HUES64 (cell line): ENCODE results near the gene FAM78A.
"Not testable (repeated sequence)": the region's sequence is repeated elsewhere in the genome, so short reads cannot be mapped to it uniquely, and the experiment has no call there.

Experiments
- H3K27ac ChIP-seq: 2 replicates; pipeline ENCODE4 v1.7.0; 2013; ENCODE audit warnings: low read depth, low read length, inconsistent platforms
- H3K27me3 ChIP-seq: 2 replicates; pipeline ENCODE4 v1.6.1; 2013; ENCODE audit warnings: mild to moderate bottlenecking, low read length; ENCODE audit not compliant: insufficient read depth
- H3K36me3 ChIP-seq: 2 replicates; pipeline ENCODE4 v1.6.1; 2013; ENCODE audit warnings: mild to moderate bottlenecking, low read length; ENCODE audit not compliant: insufficient read depth
- H3K4me1 ChIP-seq: 2 replicates; pipeline ENCODE4 v1.6.1; 2013; ENCODE audit warnings: mild to moderate bottlenecking, low read length, moderate library complexity; ENCODE audit not compliant: insufficient read depth
- H3K4me3 ChIP-seq: 2 replicates; pipeline ENCODE4 v1.5.1; 2013; ENCODE audit warnings: mild to moderate bottlenecking, low read length, moderate library complexity
- H3K9ac ChIP-seq: 2 replicates; pipeline ENCODE4 v1.6.1; 2013; ENCODE audit warnings: mild to moderate bottlenecking, low read depth, low read length
- H3K9me3 ChIP-seq: 2 replicates; pipeline ENCODE4 v1.6.1; 2013; ENCODE audit warnings: low read depth, low read length; ENCODE audit not compliant: insufficient read depth
- WGBS: fragments of 150-250, 120-280 bp; methylation state at CpG from one replicate; pipeline ENCODE4 v1.1.7; 2013; ENCODE audit warnings: missing lambda C conversion rate; 5-methylcytosine and 5-hydroxymethylcytosine counted together

Gene FAM78A

GRCh38 chr9:131258698-131259431 is 17.4 kb downstream of the FAM78A start:
- H3K9ac ChIP-seq = no peak overlapping the region
- no peaks in the 10 kb centered on the region for H3K27me3 ChIP-seq
- H3K4me1 ChIP-seq = peaks cover 4% of the 10 kb centered on the region; the same call in 1 of the 2 replicates
- no peaks in the 10 kb centered on the region for H3K9me3 ChIP-seq
- 90% methylated on average over 25 of the region's 25 CpGs for WGBS
- no peak overlapping the region for H3K27ac ChIP-seq
- H3K36me3 ChIP-seq = no peaks in the 10 kb centered on the region
- no peak overlapping the region for H3K4me3 ChIP-seq

GRCh38 chr9:131258186-131258585 is 18.1 kb downstream of the FAM78A start:
- no peak overlapping the region for H3K4me3 ChIP-seq
- H3K4me1 ChIP-seq = peaks cover 4% of the 10 kb centered on the region; the same call in 1 of the 2 replicates
- no peaks in the 10 kb centered on the region for H3K36me3 ChIP-seq
- 89% methylated on average over 15 of the region's 15 CpGs for WGBS
- H3K9ac ChIP-seq = no peak overlapping the region
- no peaks in the 10 kb centered on the region for H3K27me3 ChIP-seq
- H3K27ac ChIP-seq = no peak overlapping the region
- no peaks in the 10 kb centered on the region for H3K9me3 ChIP-seq

- H3K36me3 ChIP-seq = no peaks in the 10 kb centered on the region
- H3K9me3 ChIP-seq = no peaks in the 10 kb centered on the region
- no peaks in the 10 kb centered on the region for H3K27me3 ChIP-seq
- no peak overlapping the region for H3K9ac ChIP-seq
- H3K4me1 ChIP-seq = peaks cover 4% of the 10 kb centered on the region; the same call in 1 of the 2 replicates
- WGBS = 92% methylated on average over 15 of the region's 15 CpGs
- H3K4me3 ChIP-seq = no peak overlapping the region
- H3K27ac ChIP-seq = no peak overlapping the region
Measured at GRCh38 chr9:131257266-131258025, 18.9 kb downstream of the FAM78A start.

DNA sequence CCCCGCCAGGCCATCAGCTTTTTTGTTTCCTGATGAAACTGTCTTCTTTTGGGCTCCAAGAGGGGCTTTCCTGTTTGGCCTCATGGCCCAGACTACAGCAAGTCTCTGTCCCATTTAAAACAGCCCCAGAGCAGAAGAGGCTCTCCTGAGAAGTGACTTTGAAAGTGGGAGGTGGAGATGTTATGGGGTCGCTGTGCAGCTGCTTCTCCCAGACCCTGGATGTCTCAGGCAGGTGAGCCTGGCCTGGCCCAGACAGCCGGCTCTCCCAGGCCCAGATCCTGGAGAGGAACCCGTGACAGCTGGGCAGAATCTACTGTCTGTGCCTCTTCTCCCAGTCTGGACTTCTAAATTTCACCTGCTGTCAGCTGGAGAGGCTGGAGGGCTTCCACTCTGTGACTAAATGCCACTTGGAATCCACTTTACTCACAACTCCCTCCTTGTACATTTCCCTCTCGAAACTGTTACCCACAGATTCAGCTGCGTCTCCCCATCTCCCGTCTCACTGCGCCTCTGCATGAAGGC is 20.6 kb downstream of the FAM78A start:
- Histone ChIP-seq H3K4me1 (peaks cover 4% of the 10 kb centered on the region; the same call in 1 of the 2 replicates), H3K4me3 (no peak overlapping the region), H3K27me3 (no peaks in the 10 kb centered on the region), H3K27ac (no peak overlapping the region), H3K9ac (no peak overlapping the region), H3K36me3 (no peaks in the 10 kb centered on the region), H3K9me3 (no peaks in the 10 kb centered on the region)
- WGBS = 92% methylated on average over 8 of the region's 8 CpGs

DNA sequence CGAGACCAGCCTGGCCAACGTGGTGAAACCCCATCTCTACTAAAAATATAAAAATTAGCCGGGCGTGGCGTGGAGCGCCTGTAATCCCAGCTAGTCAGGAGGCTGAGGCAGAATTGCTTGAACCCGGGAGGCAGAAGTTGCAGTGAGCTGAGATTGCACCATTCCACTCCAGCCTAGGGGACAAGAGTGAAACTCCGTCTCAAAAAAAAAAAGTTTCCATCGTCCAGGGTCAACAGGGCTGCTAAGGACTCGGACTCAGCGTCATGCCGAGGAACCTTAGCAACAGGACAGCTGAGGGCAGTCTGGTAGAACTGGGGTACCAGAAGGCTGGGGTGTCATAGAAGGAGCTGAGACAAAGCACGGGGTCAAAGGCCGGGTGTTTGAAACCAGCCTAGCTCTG is 21.7 kb downstream of the FAM78A start:
- H3K4me3 ChIP-seq = no peak overlapping the region
- no peaks in the 10 kb centered on the region for H3K9me3 ChIP-seq
- no peaks in the 10 kb centered on the region for H3K36me3 ChIP-seq
- 96% methylated on average over 14 of the region's 14 CpGs for WGBS
- no peaks in the 10 kb centered on the region for H3K27me3 ChIP-seq
- no peak overlapping the region for H3K27ac ChIP-seq
- no peaks in the 10 kb centered on the region for H3K4me1 ChIP-seq
- H3K9ac ChIP-seq = no peak overlapping the region

DNA sequence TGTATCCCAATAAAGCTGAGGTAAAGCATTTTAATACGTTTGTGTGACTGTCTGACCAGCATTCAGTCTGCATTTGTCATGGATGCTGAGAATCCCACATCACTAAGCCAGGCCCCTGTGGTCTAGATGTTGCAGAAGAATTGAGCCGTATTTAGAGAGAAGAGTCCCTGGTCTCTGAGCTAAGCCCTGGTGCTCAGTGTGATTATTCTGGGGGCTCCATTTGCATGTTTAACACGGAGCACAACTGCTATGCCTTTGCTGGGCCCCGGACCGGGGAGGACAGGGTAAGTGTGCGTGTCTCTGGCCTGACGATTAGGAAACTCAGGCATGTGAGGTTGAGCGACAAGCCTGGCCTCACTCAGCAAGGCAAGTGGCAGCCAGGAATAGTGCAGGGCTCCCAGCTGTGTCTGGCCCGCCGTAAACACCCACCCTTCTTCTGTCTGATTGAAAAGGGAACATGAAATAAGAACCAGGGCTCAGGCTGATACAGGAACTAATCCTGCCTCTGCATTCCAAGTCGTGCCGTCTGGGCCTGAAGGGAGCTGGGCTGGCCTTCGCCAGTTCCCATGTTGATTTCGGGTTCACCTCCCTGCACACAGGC is 22.3 kb downstream of the FAM78A start:
- no peaks in the 10 kb centered on the region for H3K27me3 ChIP-seq
- no peaks in the 10 kb centered on the region for H3K36me3 ChIP-seq
- no peaks in the 10 kb centered on the region for H3K9me3 ChIP-seq
- no peak overlapping the region for H3K4me3 ChIP-seq
- H3K4me1 ChIP-seq = no peaks in the 10 kb centered on the region
- WGBS = 79% methylated on average over 14 of the region's 14 CpGs
- H3K9ac ChIP-seq = no peak overlapping the region
- no peak overlapping the region for H3K27ac ChIP-seq

DNA sequence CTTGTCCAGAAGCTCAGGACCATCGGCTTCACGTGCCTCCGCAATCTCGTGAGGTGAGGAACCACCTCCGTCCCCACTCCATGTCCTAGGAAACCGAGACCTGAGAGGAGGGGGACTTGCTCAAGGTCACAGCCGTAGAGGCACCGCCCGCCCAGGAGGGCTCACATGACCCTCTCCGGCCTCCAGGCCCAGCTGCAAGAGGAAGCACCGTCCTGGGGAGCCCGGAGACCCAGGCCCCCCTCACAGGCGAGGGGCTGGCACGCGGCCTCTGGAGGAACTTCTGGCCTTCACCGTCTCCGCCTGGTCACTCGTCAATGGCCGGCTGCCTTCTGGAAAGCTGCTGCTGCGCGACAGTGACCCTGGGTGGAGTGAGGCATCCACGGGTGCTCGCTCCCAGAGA is 24.2 kb downstream of the FAM78A start:
- H3K4me1 ChIP-seq = no peaks in the 10 kb centered on the region
- H3K4me3 ChIP-seq = no peak overlapping the region
- H3K27me3 ChIP-seq = no peaks in the 10 kb centered on the region
- H3K27ac ChIP-seq = no peak overlapping the region
- no peaks in the 10 kb centered on the region for H3K36me3 ChIP-seq
- no peak overlapping the region for H3K9ac ChIP-seq
- 96% methylated on average over 23 of the region's 23 CpGs for WGBS
- no peaks in the 10 kb centered on the region for H3K9me3 ChIP-seq

DNA sequence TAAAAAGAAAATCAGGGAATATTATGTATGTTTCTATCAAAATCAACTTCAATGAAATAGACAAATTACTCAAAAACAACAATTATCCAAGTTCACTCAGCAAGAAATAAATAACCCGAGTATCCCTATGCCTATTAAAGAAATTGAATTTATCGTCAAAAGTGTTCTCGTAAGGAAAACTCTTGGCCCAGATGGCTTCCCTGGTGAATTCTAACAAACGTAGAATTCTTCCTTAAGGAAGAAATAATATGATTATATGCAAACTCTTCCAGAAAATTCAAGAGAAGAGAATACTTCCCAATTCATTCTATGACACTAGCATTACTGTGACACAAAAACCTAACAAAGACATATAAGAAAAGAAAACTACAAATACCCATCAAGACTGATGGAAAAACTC is 29.7 kb downstream of the FAM78A start:
- no peak overlapping the region for H3K9ac ChIP-seq
- no peaks in the 10 kb centered on the region for H3K4me1 ChIP-seq
- H3K27ac ChIP-seq = no peak overlapping the region
- H3K9me3 ChIP-seq = no peaks in the 10 kb centered on the region
- H3K4me3 ChIP-seq = no peak overlapping the region
- no peaks in the 10 kb centered on the region for H3K27me3 ChIP-seq
- H3K36me3 ChIP-seq = no peaks in the 10 kb centered on the region
- 93% methylated on average over 3 of the region's 4 CpGs for WGBS

DNA sequence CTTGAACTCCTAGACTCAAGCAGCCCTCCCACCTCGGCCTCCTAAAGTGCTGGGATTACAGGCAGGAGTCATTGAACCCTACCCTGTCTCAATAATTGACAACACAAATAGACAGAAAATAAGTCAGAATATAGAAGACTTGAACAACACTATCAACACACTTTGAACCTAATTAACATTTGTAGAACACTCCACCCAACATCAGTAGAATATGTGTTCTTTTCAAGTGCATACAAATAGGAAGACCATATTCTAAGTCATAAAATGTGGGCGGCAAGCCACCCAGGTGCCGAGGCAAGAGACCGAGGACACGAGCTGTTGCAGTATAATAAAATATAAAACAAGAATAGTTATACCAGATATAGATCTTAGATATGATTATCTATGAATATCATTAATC is 32.0 kb downstream of the FAM78A start:
- H3K4me3 ChIP-seq, H3K9me3 ChIP-seq, H3K36me3 ChIP-seq, H3K27ac ChIP-seq, H3K27me3 ChIP-seq, H3K9ac ChIP-seq, H3K4me1 ChIP-seq: not testable (repeated sequence)
- WGBS = 96% methylated on average over 2 of the region's 5 CpGs

GRCh38 chr9:131240047-131240921 is 36.0 kb downstream of the FAM78A start:
- Histone ChIP-seq H3K9ac (no peak overlapping the region), H3K36me3 (no peaks in the 10 kb centered on the region), H3K27ac (no peak overlapping the region), H3K27me3 (no peaks in the 10 kb centered on the region), H3K4me1 (peaks cover 16% of the 10 kb centered on the region), H3K4me3 (no peak overlapping the region), H3K9me3 (no peaks in the 10 kb centered on the region)
- 90% methylated on average over 22 of the region's 22 CpGs for WGBS
